ENCODE results near the gene RHBDL3.
"Not testable (repeated sequence)": the region's sequence is repeated elsewhere in the genome, so short reads cannot be mapped to it uniquely, and the experiment has no call there.

Gene RHBDL3

DNA sequence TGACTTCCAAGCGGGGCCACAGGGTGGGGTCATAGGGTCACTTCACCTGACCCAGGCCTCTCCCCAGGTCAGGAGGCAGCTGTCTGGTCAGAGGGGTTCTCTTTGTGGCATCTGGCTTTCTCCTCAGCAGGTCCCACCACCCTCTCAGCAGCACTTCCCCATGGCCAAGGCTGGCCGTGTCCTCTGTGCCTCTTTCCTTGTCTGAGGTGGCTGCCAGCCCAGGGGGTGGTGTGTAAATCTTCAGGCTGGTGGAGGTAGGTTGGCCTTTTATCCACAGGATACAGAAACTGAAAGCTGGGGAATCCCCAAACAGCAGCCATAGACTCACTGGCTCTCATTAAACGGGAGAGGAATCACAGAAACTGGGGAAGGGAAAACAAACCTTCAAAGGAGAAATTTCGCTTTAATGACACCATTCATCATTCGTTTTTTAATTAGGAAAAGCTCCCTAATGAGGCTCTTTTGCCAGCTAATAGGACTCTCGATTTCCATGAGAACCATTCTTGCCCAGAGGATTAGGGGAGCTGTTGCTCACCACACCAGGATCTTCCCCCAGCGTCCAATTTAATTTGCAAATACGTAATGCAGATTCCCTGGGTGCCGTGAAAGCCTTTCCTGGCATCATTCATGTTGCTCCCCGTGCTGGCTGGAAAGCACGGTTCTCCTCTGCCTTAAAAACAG, 58.3 kb downstream of the RHBDL3 start:
- peak; percentile 85 for DNase-seq (ENCODE audit: low spot score)

DNA sequence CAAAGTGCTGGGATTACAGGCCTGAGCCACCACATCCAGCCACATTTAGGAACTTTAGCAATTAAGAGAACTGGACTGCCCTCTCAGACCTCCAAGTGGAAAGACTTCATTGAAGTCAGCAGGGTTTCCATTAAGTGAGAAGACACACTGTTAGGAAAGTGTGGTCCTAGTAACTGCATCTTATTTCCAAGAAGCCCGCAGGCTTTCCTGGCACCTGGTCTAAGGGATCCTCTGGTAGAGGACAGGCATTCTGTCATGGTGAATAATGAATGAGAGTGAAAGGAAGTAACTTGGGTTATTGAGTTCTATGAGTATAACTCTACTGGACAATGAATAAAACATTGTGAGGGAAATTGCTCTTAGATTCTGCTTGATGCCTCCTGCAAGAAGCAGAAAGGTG, 62.3 kb downstream of the RHBDL3 start:
- DNase-seq (ENCODE audit: low spot score) = no peak

DNA sequence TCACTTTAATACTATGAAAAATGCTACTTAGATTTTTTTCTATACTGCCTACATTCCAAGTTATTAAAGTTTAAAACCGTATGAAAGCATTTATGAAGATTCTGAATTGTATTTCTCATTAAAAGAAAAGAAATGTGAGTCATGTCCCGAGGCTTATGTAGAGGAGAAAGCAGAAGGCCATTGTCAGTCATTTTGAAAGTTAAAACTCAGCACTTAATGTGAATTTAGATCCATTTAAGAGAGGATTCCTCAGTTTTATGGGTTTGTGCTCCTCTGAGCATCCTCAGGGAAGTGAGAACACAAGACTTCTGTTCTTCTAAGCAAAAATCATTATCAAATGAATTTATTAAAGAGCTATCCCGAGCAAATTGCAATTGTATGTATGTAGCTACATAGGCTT, 64.5 kb downstream of the RHBDL3 start:
- DNase-seq (ENCODE audit: low spot score) = no peak

DNA sequence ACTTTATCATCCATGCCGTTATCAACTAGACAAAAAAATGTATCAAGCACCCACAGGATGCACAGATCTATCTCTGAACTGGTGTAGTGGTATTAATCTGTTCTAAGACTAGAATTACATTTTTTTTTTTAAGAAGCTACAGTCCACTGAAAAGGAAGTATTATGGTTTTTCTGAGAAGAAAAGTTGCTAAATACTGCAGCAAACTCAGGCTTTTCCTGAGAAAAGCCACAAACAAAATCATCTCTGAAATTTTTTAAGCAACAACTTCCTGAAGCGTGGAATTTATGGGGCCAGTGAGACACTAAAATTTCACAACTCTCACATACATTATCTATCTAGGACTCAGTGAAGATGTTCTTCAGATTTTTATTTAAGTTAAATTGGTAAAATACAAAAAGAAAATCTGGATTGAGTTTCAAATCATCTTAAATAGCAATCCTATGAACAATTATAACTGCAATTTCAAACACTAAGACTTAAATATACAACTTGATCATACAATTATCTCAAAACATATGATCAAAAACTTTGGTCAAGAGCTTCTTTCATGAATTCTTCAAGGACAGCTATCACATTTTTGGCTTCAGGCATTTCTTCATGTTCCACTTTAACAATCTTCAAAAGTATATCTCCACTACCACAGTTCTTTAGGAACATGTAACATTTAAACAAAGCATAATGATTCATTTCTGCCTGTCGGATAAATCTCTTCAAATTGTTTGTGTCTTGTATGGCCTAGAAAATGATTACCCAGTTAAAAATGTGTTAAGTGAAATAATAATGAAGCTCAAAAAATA, 65.8 kb downstream of the RHBDL3 start:
- DNase-seq (ENCODE audit: low spot score) = no peak

DNA sequence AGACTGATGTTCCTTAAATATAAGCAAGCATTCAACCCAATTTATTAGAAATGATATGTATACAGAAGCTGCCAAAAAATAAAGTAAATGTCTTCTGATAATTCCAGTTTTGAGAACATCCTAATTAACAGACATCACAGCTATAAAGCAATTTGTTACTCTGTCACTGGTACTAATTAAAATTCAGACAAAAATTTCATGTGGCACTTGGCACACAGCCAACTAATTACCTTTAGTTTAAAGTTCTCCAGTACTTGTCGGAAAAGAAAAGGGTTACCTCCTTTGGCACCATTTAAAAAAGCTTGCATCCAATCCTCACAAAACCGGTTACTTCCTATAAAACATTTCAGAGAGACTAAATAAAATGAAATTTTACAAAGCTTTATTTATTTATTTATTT, 67.6 kb downstream of the RHBDL3 start:
- DNase-seq (ENCODE audit: low spot score) = no peak

DNA sequence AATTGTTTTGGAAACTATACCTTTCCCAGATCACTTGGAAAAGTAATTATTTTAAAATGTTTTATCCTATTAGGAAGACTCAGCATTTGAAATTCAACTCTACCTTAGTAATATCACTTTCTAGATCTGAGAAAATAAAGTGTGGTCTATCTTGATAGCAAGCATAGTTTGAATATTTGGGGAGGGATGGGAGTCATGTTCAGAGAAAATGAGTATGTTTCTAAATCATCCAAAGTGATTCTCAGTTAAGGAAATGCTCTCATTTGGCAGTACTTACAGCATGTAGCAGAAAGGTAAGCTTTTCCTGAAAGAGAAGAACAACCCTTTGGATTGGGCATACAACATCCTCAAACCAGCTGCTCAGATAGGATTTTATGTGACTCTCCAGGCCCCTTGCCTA, 69.4 kb downstream of the RHBDL3 start:
- DNase-seq (ENCODE audit: low spot score) = no peak

DNA sequence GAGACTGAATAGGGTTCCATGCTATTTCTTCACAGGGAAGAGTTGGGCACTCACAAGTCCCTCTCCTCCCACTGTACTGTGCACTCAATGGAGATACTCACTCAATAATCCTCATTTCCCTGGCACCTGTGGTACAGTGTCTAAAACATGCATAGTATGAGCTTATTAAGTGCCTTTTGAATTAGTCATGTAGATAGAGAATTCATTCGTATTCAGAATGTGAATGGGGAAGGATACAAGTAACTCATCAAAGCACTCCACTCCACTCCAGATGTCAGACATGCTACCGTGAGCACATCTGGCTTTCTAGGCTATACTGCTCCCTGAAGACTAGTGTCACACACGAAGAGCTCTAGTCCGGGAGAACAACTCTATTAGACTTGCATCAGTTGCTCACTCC, 70.1 kb downstream of the RHBDL3 start:
- DNase-seq (ENCODE audit: low spot score) = peak; percentile 81

DNA sequence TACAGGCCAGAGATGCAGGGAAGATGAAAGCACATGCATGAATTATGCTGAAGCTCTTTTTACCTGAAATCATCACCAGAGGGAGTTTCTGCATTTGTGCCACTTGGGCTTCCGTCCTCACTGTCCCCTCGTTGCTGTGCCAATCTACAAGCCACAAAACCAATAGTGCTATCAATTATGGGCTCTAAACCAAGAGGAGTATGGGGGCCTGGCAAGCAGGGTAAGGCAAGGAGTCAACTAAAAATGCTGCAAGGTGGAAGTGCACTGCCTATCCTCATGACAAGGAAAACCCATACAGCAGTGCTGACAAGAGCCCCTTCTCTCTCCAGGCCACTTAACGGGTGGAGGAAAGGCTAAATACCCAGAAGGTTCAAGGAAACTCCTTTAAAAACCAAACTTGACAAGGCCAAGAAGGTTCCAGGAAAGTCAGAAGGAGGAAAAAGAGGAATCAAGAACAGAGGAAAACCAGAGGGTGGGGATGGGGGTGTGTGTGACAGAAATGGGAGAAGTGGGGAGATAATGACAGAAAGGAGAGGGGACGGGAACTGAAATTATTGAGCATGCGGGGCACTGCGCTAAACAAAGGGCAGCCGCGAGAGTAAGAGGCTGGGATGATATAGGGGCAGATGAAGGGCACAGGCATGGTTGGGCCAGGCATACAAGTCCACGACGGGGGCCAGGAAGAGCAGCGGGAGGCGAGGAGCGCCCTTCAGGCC, 75.7 kb downstream of the RHBDL3 start:
- DNase-seq (ENCODE audit: low spot score) = peak; percentile 48

DNA sequence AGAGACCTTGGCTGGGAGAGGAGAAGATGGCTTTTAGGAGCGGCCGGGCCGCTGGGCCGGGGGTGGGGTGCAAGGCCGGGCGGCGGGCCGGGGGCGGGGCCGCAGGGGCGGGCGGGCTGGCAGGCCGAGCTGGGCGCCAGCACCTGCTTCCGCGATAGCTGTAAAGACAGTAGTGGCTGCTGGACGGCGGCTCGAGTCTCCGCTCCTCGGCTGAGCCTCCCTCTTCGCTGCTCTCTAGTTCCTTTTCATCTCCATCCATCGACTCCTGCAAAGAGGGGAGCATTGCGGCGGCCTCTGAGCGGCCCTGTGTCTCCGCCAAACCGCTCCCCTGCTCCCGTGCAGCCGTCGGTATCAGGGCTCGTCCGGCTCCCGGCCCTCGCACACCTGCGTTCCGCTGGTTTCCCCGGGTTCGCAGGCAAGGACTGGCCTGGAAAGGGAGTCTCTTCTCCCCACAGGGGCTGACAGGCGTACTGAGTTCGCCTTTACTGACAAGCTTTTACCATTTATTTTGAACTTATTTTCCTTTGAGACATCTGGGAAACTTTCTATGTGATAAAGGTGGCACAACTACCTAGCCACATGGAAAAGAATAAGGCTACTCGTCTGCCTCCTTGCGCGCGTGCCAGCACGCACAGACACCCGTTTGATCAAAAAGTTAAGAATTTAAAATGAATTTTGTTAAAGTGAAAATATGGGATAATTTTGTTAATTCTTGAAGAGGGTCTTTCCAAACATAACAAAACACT, 76.4 kb downstream of the RHBDL3 start, which contains the start of gene C17orf75:
C17orf75 (minus strand) TSS at position 317 of the 746 bp plus-strand sequence; CDS start at position 283, 34 bp downstream.
- peak; percentile 86 for DNase-seq (ENCODE audit: low spot score)

DNA sequence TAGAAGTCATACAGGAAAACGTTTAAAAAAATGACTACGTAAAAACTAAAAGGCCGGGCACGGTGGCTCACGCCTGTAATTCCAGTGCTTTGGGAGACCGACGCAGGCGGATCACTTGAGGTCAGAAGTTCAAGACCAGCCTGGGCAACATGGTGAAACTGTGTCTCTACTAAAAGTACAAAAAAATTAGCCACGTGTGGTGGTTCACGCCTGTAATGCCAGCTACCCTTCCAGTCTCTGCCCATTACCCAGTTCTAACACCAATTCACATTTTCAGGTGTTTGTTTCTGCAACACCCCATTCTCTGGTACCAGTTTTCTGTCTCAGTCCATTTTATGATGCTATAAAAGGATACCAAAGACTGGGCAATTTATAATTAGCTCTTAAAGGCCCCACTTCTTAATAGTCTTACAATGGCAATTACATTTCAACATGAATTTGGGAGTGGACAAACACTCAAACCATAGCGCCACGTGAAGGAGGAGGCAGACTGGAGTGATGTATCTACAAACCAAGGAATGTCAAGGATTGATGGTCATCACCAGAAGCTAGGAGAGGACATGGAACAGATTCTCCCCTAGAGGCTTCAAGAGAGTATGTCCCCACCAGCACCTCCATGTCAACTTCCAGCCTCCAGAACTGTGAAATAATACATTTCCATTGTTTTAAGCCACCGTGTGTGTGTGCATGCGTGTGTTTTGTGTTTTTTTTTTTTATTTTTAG, 77.1 kb downstream of the RHBDL3 start:
- DNase-seq (ENCODE audit: low spot score) = no peak

DNA sequence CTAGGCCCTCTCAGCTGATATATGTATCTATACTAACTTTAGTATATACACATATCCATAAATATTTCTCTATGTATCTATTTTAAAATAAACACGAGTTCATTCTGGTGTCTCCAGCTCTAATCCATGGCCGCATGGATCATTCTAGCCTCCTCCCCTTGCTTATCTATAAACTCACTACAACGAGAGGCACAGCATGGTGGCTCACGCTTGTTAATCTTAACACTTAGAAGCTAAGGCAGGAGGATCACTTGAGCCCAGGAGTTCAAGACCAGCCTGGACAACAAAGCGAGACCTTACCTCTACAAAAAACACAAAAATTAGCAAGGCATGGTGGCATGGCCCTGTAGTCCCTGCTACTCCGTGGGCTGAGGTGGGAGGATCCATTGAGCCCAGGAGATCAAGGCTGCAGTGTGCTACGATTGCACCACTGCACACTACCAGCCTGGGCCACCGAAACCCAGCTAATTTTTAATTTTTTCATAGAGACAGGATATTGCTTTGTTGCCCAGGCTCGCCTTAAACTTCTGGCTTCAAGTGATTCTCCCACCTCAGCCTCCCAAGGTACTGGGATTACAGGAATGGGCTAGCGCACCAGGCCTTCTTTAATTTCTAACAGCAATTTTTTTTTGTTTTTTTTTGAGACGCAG, 80.4 kb downstream of the RHBDL3 start:
- no peak for DNase-seq (ENCODE audit: low spot score)

DNA sequence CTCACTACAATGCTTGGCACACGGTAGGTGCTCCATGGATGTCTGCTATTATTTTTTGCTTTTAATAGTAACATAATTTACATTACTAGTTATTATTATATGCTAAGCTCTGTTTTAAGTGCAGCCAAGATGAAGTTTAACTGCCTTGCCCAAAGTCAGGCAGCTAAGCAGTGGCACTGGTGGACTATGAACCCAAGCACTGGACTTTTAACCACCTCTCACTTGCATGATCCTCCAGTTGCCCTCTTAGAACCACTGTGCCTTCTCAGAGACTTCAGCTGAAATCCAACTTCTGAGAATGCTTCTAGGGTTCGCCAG, 82.8 kb downstream of the RHBDL3 start:
- no peak for DNase-seq (ENCODE audit: low spot score)

DNA sequence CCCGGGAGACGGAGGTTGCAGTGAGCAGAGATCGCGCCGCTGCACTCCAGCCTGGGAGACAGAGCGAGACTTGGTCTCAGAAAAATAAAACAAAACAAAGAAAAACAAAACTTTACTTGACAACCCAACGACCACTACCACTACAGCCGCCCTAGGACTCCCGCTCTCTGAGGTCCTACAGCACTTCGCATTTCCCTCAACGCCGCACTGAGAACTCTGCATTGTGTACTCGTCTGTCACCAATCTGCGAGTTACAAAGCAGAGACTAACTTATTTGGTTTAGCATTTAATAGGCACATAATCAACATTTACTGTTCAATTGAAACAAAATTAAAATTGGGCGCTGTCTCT, 83.8 kb downstream of the RHBDL3 start:
- DNase-seq (ENCODE audit: low spot score) = no peak

DNA sequence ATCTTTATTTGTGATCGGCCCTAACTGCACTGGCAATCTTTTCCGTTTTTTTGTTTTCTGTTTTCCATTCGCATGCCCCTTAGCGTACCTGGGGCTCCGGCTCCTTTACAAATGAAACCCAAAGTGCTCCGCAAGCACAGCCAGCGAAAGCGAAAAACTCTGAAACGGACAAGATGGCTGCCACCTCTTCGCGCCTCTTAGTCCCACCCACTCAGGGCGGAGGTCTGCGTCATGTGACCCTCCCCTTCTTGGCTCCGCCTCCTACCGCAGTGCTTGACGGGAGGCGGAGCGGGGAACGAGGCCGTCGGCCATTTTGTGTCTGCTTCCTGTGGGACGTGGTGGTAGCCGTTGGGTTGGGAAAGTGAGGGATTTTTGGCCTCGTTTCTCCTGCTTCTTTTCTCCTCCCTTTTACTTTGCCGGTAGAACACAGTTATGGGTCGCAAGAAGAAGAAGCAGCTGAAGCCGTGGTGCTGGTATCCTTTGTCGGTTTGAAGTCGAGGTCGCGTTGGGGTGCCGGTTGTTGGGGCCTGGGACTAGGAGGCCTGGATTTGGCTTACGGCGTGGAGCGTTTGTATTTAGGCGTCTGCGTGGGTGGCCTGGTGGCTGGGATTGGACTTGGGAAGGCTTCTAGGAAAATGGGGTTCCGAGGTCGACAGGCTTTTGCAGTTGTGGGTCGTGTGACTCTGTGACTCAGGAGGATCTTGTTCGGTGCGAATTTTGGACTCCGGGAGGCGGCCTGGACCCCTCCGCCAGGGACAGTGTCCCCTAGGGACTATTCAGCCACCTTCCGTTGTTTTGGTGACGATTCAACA, 84.4 kb downstream of the RHBDL3 start, which contains the start of gene ZNF207:
ZNF207 (plus strand) TSS at position 304 of the 812 bp plus-strand sequence; CDS start at position 433, 129 bp downstream.
- DNase-seq (ENCODE audit: low spot score) = peak; percentile 97

DNA sequence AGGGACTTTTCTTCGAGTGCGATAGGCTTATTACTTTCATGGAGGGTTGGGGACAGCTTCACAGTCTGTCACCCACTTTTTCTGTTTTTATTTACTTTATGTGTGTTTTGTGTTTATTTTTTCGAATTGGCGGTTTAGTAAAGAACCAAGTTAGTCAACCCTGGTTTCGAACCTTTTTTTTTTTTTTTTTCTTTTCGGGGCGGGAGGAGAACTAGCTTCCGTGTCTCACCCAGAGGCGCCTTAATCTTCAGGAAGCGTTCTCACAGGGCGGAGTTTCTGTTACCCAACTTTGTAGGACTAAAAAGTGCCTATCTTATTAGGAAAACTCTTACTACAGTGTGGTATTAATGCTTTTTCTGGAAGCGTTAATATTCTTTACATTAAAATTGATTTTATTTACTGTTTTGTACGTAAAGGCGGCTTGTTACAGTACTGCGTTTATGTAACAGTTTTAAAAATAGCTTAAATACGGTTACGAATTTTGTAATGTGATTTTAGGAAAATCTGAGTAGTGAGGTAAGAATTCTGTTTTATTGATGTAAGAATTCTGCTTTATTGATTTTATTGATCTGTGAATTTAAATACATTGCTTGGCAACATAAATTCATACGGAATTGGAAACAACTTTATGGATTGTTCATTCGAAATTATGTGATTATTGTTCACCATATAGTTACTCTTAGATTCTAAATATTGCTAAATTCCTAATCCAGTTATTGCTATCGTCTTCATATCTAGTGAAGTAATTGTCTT, 85.2 kb downstream of the RHBDL3 start:
- peak; percentile 68 for DNase-seq (ENCODE audit: low spot score)

DNA sequence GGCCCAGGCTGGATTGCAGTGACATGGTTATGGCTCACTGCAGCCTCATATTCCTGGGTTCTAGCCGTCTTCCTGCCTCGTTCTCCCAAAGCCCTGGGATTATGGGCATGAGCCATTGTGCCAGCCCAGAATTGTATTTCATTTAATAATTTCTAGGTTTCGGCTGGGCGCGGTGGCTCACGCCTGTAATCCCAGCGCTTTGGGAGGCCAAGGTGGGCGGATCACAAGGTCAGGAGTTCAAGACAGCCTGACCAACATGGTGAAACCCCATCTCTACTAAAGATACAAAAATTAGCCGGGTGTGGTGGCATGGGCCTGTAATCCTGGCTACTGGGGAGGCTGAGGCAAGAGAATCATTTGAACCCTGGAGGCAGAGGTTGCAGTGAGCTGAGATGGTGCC, 87.1 kb downstream of the RHBDL3 start:
- DNase-seq (ENCODE audit: low spot score) = not testable (repeated sequence)

DNA sequence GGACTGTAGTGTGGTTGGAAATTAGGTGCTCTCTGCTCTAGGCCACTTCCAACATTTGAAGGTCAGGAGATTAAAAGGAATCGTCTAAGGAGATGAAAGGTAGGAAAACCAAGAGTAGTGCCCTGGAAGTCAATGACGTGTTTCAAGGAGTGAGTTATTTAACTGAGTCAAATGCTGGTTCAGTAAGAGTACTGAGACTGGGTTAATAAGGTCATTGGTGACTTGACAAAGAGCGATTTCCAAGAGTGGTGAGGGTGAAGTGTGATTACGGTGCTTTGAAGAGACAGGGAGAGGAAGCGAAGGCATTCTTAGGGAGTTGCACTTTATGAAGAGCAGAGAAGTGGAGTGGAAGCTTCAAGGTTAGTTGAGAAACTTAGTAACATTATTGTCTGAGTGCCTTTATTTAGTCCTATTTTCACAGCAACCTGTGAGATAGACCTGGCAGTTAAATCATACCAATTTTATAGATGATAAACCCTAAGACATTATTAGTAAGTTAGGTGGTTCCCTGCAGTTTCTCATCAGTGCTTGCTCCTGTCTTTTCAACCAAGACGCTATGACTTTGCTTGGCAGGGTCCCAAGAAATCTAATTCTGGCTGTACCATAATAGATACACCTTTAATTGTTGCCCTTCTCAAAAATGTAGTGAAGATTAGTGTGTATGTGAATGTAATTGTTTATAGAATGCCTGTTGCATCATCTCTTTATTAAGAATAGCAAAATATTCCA, 90.2 kb downstream of the RHBDL3 start:
- peak; percentile 58 for DNase-seq (ENCODE audit: low spot score)

DNA sequence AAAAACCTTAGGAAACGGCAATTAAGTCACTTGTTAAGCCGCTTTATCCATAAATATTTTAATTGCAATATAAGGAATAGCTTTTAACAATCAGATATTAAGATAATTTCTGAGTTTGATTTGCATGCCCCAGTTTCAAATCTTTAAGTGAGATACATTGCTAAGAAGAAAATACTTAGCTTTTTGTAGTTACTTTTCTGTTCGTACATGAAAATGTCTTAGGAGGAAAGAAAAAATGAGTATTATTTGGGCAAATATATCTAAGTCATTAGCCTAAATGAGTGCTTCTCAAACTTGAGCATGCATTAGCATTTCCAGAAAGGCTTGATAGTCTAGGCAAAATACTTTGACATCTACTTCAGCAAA, 90.7 kb downstream of the RHBDL3 start:
- DNase-seq (ENCODE audit: low spot score) = no peak

DNA sequence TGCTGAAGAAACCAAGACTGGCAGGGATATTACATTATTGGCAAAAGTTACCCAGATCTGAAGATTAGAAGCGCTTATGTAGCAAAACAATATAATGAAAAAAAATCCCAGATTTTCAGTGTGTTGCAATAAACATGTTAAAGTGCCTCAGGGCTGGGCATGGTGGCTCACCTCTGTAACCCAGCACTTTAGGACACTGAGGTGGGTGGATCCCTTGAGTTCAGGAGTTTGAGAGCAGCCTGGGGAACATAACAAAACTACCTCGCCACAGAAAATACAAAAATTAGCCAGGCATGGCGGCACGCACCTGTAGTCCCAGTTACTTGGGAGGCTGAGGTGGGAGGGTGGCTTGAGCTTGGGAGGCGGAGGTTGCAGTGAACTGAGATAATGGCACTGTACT, 91.1 kb downstream of the RHBDL3 start:
- no peak for DNase-seq (ENCODE audit: low spot score)

Data from kidney tubule cell (primary cell).